GM19238 (cell line): Measurements from ENCODE around the gene PRKG1.
"Not testable (repeated sequence)": the region's sequence is repeated elsewhere in the genome, so short reads cannot be mapped to it uniquely, and the experiment has no call there.

ENCODE experiments used
- DNase-seq: peaks from one replicate; pipeline ENCODE4 v3.0.0; 2011; ENCODE audit warnings: low spot score; ENCODE audit not compliant: insufficient read length

PRKG1 gene

DNA sequence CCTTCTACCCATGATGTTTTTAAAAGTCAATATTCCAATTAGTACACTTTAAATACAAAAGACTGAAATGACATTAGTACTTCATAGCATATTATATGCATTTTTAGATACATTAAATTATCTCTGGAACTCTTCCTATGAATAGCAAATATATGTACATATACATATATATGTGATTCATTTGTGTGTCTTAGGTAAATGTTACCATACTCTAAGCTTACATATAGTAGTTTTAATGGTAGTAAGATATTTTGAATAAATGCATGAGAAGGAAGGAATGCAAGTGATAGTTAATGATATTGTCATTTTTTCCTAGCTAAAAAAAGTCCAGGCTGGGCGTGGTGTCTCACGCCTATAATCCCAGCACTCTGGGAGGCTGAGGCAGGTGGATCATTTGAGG lies 671.1 kb downstream of the PRKG1 start:
- no peak for DNase-seq

DNA sequence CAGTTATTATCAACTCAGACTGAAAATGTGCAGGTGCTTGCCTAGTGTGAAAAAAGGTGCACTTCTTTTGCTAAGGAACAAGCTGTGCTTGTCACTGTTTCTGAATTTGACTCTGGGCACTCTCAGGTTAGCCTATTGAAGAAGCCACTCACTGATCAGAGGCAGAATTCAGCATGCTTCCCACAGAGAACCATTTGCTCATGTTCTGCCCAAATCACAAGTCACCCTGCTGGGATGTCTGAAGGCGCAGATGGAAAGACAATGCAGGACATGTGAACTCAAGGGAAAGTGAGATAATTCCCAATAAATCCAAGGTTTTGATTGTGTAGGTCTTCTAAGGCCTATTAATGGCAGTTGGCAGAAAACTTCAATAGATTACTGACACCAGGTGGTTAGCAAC lies 672.9 kb downstream of the PRKG1 start:
- DNase-seq = no peak

DNA sequence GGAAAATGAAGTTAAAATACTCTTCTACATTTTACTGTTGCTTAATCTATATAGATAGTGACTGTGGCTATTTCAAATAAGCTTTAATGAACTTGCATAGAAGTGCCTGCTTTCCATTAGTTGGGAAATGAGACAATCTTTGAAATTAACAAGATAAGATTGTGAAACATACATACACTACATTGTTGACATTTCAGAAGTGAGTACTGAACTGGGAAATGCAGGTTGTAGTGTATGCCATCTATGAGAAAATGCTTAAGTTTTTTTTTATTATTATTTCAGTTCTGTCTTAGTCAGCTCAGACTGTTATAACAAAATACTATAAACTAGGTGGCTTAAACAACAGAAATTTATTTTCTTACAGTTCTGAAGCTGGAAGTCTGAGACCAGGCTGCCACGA lies 674.7 kb downstream of the PRKG1 start:
- no peak for DNase-seq

DNA sequence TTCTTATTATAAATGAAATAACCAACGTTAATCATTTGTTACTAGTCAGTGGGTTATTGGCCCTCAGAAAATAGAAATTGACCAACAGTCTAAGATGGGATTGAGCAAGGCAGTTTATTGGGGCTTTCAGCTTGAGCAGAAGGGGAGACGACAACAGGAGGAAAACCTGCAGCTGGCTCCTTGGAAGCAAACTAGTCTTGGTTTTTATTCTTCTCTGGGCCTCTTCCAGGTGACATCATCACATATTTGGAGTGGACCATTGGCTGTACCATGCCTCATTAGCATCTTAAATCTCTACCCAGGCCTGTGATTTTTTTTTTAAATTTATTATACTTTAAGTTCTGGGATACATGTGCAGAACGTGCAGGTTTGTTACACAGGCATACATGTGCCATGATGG lies 684.1 kb downstream of the PRKG1 start:
- no peak for DNase-seq

DNA sequence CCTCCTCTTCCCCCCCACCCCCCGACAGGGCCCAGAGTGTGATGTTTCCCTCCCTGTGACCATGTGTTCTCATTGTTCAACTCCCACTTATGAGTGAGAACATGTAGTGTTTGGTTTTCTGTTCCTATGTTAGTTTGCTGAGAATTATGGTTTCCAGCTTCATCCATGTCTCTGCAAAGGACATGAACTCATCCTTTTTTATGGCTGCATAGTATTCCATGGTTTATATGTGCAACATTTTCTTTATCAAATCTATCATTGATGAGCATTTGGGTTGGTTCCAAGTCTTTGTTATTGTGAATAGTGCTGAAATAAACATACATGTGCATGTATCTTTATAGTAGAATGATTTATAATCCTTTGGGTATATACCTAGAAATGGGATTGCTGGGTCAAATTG lies 684.6 kb downstream of the PRKG1 start:
- not testable (repeated sequence) for DNase-seq

DNA sequence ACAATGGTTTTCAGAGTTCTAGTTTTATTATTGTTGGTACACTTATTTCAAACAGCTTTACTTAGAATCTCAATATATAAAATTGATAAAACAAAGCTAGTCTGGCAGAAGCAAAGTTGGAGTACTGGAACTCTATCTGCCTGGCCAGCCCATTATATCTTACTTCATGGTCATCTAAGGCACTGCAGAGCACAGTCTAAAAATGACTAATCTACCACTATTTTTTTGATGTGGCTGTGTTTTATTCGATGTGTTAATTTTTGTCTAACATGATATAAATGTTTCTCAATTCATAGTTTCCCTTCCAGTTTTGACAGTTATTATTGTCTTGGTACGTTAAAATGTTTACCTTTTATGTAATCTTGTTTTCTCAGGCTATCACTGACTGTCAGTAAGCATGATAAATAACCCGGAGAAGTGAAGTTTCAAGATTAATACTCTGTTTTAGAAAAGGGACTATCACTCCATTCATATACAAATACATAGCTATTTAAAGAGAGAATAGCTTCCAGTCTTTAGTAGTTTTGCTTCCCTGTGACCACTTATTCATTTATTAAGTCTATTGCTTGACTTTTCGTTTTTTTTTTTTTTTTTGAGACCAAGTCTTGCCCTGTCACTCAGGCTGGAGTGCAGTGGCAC lies 685.7 kb downstream of the PRKG1 start:
- no peak for DNase-seq

DNA sequence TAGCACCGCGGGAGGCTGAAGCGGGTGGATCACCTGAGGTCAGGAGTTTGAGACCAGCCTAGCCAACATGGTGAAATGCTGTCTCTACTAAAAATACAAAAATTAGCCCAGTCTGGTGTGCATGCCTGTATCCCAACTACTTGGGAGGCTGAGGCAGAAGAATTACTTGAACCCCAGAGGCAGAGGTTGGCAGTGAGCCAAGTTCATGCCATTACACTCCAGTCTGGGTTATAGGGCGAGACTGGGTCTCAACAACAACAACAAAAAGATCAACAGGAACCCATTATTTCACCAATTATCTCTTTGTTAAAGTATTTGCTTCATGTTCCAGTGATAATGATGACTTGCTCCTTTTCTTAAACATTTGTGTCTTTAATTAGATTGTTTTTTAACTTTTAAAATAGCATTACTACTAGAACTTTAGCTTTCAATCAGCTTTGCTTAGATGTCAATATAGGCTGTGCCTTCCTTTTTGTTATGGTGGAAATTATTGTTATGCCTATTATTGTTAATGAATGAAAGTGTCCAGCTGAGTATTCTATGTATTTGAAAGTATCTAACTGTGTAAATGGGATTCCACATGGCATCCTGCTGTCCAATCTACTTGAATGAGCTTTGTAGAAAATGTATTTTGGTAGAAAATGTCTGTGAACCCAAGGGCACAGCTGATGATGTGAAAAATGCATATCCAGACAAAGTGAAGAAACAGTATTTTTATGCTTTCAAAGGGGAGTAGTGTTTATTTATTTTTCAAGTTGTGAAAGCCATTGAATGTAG lies 686.8 kb downstream of the PRKG1 start:
- no peak for DNase-seq

DNA sequence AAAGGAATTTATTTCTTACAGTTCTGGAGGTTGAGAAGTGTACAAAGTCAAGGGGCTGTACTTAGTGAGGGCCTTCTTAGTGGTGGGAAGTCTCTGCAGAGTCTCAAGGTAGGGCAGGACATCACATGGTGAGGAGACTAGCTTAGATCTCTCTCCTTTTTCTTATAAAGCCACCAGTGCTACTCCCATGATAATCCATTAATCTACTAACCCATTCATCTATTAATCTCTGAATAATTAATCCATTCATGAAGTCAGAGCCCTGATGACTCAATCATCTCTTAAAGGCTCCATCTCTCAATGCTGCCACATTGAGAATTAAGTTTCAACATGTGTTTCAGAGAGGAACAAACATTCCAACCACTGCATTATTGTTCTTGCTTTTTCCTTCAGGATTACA lies 689.5 kb downstream of the PRKG1 start:
- no peak for DNase-seq

DNA sequence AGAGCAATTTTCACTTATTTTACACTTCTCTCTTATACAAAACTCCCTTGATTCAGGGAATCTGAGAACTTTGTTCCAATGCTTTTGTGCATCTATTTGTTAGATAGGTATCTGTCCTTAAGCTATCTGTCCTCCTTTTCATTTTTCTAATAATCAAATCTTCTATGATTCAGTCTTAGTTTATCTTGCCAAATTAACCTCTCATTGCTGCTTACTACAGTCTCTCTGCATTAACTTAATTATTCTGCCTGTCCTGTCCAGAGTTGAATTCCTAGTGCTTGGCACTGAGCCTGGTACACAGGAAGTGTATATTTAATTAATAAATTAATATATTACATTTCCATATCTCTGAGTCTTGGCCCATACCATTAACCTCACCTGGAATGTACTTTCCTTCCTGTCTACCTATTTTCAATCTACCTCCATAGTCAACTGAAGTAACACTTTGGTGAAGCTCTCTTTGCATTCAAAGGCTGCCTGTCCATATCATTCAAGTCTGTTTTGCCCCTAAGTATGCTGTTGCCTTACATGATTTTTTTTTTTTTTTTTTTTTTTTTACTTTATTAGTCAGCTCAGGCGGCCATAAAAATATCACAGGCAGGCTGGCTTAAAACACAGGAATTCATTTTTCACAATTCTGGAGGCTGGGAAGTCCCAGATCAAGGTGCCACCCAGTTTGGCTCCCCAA lies 691.1 kb downstream of the PRKG1 start:
- no peak for DNase-seq

DNA sequence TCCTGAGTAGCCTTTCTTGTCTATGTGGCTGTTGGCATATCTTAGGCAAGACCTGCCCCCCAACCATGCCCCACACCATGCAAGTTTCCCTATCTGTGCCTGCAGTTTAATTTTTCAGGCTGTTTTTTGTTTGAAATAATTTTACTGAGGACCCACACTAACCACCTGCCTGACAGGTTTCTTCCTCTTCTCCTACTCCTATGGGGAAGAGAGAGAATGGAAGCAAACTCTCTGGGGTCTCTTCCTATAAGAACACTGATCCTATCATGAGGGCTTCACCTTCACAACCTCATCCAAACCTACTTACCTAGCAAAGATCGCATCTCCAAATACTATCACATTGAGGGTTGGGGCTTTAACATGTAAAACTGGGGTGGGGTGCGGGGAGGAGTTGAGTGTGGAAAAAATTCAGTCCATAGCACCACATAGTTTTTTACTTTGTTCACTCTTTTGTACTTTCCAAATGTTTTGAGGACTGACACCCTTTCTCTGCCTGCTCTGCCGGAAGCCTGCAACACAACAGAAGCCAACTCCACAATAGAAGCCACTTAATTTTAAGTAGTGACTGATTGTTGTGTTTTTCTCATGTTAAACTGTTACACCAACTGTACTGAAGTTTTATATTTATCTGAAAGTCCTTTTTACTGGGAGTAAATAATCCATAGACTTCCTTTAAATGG lies 692.3 kb downstream of the PRKG1 start:
- no peak for DNase-seq

DNA sequence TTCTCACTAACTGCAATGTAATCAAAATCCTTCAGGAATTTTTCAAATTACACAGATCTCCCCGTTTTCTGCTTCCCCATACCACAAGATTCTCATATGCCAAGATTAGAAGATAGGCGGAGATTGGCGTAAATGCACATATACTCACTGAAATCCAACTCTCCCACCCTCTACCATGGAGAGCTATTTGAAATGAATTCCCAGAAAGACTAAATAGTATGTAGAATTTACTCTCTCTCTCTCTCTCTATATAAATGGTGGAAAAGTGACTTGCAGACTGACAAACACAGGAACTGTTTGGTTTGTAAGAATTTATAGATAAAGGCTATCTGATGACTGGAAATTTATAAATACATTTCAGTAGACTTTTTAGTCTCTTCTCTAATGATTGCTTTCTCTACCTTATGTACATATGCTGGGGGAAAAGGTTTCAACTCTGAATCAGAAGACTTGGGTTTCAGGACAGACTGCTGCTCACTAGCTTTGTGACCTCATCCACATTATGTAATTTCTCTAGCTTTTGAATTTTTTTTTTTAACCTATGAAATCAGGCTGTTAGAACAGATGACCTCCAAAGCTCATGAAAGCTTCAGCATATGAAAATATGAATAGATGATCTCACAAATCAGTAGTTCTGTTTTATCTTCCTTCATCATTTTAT lies 692.9 kb downstream of the PRKG1 start:
- DNase-seq = no peak

DNA sequence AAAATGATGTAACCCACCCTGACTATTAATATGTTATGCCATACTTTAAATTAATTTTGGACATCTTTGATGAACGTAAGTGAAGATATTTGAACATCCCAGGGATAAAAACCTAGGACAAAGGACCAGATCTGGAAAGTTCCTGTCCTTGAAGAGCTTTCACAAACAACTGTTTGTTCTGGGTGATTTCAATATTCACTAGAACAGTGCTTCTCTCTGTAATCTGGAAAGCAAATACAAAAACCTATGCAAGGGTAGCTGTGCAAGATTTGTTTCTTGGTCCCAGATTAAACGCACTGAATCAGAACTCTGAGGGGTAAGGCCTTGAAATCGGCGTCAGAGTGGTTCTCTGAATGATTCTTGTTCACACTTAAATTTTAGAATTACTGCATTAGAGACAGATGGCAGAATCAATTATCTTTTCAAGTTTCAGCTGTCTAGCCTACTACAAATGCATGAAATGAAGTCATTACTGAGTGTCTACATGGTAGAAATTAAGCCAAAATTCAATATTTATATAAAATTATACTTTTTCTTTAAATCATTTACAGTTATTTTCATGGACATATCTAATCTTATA lies 694.7 kb downstream of the PRKG1 start:
- no peak for DNase-seq

DNA sequence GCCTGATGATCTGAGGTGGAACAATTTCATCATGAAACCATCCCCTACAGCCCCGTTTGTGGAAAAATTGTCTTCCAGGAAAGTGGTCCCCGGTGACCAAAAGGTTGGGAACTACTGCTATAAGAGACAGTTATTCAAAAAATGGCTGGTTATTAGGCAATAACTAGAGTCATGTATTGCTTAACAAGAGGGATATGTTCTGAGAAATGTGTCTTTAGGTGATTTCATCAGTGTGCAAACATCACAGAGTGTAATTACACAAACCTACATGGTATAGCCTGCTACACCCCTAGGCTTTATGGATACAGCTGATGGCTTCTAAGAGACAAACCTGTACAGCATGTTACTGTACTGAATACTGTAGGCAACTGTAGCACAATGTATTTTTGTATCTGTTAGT lies 696.4 kb downstream of the PRKG1 start:
- no peak for DNase-seq

DNA sequence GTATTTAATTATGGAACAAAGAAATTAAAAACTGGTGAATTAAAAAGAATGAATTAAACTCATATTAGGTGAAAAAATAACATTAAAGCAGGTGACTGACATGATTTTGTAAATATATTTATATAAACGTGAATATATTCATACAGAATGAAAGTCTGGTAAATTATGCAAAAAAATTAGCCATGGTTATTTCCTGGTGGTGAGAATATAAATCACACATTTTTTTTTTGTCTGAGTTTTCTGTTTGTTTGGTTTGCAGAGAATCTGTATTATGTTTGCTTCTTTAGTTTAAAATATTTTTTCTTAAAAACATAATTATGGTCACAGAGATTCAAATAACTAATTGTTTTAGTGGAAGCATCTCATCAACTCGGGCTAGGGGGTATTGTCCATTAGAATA lies 698.1 kb downstream of the PRKG1 start:
- no peak for DNase-seq

DNA sequence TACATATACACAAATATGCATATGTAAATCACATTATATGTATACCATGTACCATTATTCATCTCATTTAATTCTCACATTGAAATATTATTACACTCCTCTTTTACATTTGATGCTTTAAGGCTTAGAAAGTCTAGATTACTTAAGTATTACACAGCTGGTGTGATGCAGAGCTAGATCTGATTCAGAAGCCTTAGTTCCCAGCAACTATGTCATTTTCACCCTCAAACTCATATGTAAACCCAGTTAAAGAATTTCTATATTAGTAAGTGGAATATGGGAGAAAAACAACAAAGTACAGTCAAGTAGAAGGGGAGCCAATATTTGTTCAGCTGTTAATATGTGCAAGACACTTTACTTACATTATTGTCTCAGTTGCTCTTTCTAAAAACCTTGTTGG lies 699.4 kb downstream of the PRKG1 start:
- no peak for DNase-seq

DNA sequence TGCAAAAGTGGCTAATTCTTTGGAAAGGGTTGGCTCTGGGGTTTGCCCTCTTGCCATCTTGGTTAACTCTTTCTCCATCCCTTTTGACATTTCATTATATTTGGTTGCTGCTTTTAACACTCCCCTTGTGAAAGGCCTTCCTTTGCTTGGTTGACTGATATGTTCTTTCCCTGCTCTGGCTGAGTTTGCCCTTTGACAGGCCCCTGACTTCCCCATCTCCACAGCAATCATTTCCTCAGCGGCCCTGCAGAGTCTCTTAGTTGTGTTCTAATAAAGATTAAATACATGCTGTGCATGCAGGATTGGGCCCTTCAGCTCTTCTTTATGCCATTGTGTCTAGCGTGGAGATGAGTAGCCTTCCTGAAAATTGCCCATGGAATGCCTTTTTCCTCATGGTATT lies 709.7 kb downstream of the PRKG1 start:
- DNase-seq = no peak

DNA sequence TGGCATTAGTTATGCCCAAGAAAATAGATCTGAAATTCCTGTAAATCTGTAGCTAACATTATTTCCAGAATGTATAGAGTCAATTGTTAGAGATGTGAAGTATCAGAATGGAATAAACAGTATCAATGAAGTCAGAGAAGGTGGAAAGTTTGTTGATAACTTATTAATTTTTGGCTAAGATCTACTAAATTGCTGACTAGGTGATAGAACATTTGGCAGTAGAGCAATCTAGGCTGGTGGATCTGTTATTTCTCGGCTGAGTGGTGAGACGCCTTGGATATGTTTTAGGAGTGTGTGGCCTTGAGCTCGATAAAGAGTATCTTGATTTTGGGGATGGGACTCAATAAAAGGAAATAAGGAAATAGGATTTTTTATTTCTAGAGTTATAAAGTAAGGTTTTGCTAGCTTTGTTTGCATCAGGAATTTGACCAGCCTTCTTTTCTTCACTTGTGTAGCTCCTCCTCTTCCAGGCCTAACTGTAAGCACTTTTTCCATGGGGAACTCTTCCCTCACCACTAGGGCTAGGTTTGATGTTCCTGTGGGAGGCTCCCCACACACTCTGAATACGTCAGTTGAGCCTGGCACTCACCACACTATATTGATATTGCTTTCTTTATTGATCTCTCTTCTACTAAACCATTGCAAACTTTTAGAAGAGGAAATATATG lies 711.9 kb downstream of the PRKG1 start:
- DNase-seq = no peak

DNA sequence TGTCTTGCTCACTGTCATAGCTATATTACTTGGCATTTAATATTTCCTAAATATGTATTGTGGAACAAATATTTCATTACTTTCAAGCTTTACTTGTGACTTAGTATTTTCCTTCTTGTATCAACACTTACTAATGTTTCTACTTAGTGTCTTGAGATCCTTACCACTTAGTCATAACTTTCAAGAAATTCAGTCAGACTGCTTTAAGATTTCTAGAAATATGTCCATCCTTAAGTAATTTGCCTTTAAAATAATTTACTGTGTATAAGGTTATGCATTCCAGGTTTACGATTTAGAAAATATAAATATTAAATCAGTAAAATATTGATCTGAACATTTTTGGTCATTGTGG lies 712.4 kb downstream of the PRKG1 start:
- DNase-seq = no peak

DNA sequence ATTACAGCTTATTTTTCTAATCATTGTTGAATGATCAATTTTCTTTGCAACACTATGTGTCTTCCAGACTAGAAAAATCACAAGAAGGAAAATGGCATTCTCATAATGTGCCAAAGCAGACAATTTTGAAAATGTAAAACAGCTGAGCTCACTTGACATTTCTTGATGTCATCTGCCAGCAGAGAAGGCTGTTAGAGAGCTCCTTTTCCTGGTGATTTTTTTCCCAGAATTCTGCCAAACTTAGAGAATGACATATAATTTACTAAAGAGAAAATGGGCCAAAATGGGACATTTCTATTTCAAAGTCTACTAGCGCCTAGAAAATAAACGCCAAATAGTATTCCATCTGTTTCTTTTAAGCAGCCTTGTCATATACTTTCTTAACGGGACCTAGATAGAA lies 714.0 kb downstream of the PRKG1 start:
- DNase-seq = no peak

DNA sequence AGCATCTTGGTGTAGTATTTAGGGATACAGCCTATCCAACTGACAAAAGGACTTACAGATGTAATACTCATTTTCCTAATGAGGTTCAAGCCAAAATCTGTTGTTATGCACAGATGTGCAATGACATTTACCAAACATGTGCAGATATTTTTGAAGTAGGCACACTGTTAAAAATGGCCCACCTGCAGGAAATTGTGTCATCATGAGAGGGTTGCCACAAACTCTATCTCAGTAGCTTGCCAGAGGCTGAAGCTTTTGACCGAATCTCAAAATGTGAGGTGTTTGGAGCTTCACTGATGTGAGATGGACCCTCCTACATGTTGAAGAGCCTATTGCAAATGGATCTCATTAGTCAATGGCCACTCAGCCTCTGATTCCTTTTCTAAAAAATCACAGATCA lies 714.8 kb downstream of the PRKG1 start:
- DNase-seq = no peak

DNA sequence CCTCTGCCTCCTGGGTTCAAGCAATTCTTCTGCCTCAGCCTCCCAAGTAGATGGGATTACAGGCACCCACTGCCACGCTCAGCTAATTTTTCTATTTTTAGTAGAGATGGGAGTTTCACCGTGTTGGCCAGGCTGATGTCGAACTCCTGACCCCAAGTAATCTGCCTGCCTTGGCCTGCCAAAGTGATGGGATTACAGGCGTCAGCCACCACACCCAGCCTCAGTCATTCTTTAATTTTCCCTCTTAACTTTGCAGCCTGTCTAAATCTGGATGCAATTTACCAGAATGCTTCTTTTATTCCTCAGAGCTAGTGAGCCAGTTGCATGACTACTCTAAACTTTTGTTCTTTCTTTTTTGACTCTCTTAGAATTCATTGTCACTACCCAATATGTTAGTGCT lies 715.6 kb downstream of the PRKG1 start:
- DNase-seq = no peak
